ENCODE measurements around the gene PDZK1IP1. TPM values are rescaled to one million over a fixed set of nuclear protein-coding genes. Genes with fewer than 3 reads are reported as not detected.
"Not testable (repeated sequence)": the region's sequence is repeated elsewhere in the genome, so short reads cannot be mapped to it uniquely, and the experiment has no call there.

Gene PDZK1IP1
- total RNA-seq, 1 donor from 2014 or later = not detected

DNA sequence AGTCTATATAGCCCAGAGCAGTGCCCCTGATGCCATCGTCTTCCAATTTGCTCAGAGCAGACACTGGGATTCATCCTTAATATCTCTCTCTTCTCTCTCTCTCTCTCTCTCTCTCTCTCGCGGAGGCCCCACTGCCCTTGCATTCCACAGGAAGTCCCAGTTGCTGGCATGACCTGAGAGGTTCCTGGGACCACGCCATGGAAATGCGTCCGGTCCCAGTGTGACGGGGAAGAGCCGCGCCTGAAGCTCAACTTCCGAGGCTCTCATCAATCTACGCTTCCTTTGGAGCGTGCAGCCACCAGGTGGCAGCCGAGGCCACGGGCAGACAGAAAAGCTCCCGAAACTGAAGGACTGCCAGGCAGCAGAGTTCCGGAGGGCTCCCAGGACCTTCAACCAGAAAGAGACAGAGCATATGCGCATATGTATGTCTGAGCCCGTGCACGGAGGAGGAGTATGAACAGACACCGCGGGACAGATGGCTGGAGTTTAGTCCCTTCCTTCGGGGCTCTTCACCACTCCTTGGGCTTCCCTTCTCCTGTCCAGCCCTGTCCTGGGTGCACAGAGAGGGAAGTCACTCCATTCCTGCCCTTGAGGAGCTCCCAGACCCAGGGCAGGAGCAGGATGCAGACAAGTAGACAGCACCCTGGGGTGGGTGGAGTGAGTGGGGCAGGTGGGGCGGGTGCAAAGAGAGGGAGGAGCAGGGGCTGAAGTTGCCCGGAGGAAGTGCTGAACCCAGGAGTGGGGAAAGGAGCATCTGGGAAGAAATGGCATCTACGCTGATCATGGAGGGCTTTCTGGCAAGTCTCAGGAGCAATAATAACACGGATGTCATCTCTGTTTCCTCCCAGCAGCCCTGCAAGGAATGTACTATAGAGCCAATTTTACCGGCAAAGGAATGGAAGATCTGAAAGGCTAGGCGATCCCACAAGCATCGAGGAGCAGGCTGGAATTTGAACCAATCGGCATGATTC lies 10.5 kb downstream of the PDZK1IP1 start:
- H3K4me3 Mint-ChIP-seq (ENCODE audit: low read depth) = peak overlapping the region; percentile 88
- peaks cover 11% of the 10 kb centered on the region for H3K4me1 Mint-ChIP-seq (ENCODE audit: low read depth)
- no peaks in the 10 kb centered on the region for H3K36me3 Mint-ChIP-seq (ENCODE audit: low read depth)
- H3K27me3 Mint-ChIP-seq (ENCODE audit: low read depth) = peaks cover 12% of the 10 kb centered on the region
- intact Hi-C loops (cut with micrococcal nuclease) = loop anchor here (5.0 to 10.0 kb wide), 2 partner anchors 83 to 255 kb away; partner anchors contain the start of gene FOXD2
- DNase-seq (ENCODE audit: low spot score) = peak; percentile 78
- H3K9me3 Mint-ChIP-seq = no peaks in the 10 kb centered on the region
- H3K27ac Mint-ChIP-seq = peak overlapping the region; percentile 86

DNA sequence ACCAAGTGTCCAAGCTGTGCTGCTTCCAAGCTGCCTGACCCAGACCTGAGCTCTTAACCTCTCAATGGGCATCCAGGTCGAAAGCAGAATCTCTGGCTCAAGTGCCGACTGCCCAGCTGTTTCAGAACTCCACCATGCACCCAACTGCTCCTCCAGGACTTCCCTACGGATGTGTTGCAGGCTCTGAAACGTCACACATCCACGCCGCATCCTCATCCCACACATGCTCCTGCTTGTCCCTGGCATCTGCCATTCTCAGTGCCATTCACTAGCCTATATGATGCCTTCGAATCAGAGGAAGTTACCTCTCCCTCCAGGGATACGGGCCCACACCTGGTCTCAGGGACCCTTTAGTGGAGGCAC lies 11.2 kb downstream of the PDZK1IP1 start:
- Mint-ChIP-seq H3K27ac (no peak overlapping the region), H3K36me3 (ENCODE audit: low read depth) (no peaks in the 10 kb centered on the region), H3K27me3 (ENCODE audit: low read depth) (peaks cover 12% of the 10 kb centered on the region), H3K9me3 (no peaks in the 10 kb centered on the region), H3K4me1 (ENCODE audit: low read depth) (peaks cover 11% of the 10 kb centered on the region), H3K4me3 (ENCODE audit: low read depth) (peak overlapping the region; percentile 88)
- no peak for DNase-seq (ENCODE audit: low spot score)
- intact Hi-C loops (cut with micrococcal nuclease) = loop anchor here (5.0 to 10.0 kb wide), 2 partner anchors 84 to 256 kb away; partner anchors contain the start of gene FOXD2

- Mint-ChIP-seq H3K36me3 (ENCODE audit: low read depth) (no peaks in the 10 kb centered on the region), H3K27ac (no peak overlapping the region), H3K27me3 (ENCODE audit: low read depth) (peaks cover 12% of the 10 kb centered on the region), H3K9me3 (no peaks in the 10 kb centered on the region), H3K4me3 (ENCODE audit: low read depth) (no peak overlapping the region), H3K4me1 (ENCODE audit: low read depth) (peaks cover 11% of the 10 kb centered on the region)
- intact Hi-C loops (cut with micrococcal nuclease) = loop anchor here (5.0 to 10.0 kb wide), 2 partner anchors 84 to 257 kb away; partner anchors contain the start of gene FOXD2
- no peak for DNase-seq (ENCODE audit: low spot score)
These were observed 11.8 kb downstream of the PDZK1IP1 start for GRCh38 chr1:47178020-47178419.

- Mint-ChIP-seq H3K9me3 (no peaks in the 10 kb centered on the region), H3K4me1 (ENCODE audit: low read depth) (peaks cover 11% of the 10 kb centered on the region), H3K4me3 (ENCODE audit: low read depth) (no peak overlapping the region), H3K36me3 (ENCODE audit: low read depth) (no peaks in the 10 kb centered on the region), H3K27me3 (ENCODE audit: low read depth) (peaks cover 7% of the 10 kb centered on the region), H3K27ac (no peak overlapping the region)
- peak; percentile 33 for DNase-seq (ENCODE audit: low spot score)
- intact Hi-C loops (cut with micrococcal nuclease) = loop anchor here (5.0 to 10.0 kb wide), 2 partner anchors 87 to 259 kb away; partner anchors contain the start of gene FOXD2
These were observed 14.5 kb downstream of the PDZK1IP1 start for GRCh38 chr1:47175227-47175934.

DNA sequence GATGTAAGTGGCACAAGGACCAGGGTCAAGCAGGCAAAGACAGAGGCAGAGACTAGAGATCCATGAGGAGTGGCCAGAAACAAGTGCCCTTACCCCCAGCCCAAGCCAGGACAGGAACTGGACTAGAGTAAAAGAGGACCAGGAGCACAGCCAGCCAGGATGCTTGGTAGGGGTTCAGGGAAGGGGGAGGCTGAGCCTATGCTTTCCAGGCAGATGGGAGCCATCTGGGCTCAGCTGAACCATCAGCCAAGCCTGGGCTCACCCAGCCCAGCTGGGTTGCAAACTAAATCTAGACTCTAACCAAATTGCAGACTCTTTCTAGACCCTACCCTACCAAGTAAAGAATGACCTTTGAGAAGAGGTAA lies 15.2 kb downstream of the PDZK1IP1 start:
- intact Hi-C loops (cut with micrococcal nuclease) = loop anchor here (5.0 to 10.0 kb wide), 2 partner anchors 88 to 260 kb away; partner anchors contain the start of gene FOXD2
- Mint-ChIP-seq H3K27me3 (ENCODE audit: low read depth) (peaks cover 5% of the 10 kb centered on the region), H3K27ac (no peak overlapping the region), H3K36me3 (ENCODE audit: low read depth) (no peaks in the 10 kb centered on the region), H3K4me3 (ENCODE audit: low read depth) (no peak overlapping the region), H3K9me3 (no peaks in the 10 kb centered on the region), H3K4me1 (ENCODE audit: low read depth) (peaks cover 9% of the 10 kb centered on the region)
- no peak for DNase-seq (ENCODE audit: low spot score)

DNA sequence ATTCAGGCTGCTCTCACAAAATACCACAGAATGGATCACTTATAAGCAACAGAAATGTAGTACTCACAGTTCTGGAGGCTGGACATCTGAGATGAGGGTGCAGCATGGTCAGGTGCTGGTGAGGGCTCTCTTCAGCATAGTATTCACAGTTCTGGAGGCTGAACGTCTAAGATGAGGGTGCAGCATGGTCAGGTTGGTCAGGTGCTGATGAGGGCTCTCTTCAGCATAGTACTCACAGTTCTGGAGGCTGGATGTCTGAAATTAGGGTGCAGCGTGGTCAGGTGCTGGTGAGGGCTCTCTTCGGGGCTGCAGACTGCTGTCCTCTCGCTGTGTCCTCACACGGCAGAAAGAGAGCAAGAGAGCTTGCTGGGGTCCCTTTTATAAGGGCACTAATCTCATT lies 17.1 kb downstream of the PDZK1IP1 start:
- H3K4me1 Mint-ChIP-seq (ENCODE audit: low read depth) = no peaks in the 10 kb centered on the region
- no peaks in the 10 kb centered on the region for H3K9me3 Mint-ChIP-seq
- no peaks in the 10 kb centered on the region for H3K36me3 Mint-ChIP-seq (ENCODE audit: low read depth)
- H3K27ac Mint-ChIP-seq = no peak overlapping the region
- no peak for DNase-seq (ENCODE audit: low spot score)
- no peak overlapping the region for H3K4me3 Mint-ChIP-seq (ENCODE audit: low read depth)
- intact Hi-C loops (cut with micrococcal nuclease) = loop anchor here (10.0 kb wide), 1 partner anchor 262 kb away; the partner anchor contains the start of gene FOXD2
- no peaks in the 10 kb centered on the region for H3K27me3 Mint-ChIP-seq (ENCODE audit: low read depth)

DNA sequence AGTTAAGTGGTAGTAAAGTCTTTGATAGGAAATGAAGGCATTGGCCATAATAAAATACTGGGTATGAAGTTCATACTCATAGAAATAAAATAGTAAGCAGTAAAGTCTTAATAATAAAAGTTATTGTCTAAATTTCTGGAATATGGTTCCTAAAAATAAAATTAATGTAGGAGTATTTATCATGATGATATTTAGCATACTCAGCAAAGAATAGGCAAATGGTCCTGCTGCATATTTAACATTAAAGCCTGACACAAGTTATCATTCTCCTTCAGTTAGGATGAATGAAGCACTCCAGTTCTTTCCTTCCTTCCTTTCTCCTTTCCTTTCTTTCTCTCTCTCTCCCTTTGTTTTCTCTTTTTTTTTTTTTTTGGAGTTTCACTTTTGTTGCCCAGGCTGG lies 25.3 kb downstream of the PDZK1IP1 start:
- Mint-ChIP-seq H3K9me3 (no peaks in the 10 kb centered on the region), H3K4me3 (ENCODE audit: low read depth) (no peak overlapping the region), H3K27me3 (ENCODE audit: low read depth) (peaks cover 13% of the 10 kb centered on the region), H3K27ac (no peak overlapping the region), H3K4me1 (ENCODE audit: low read depth) (no peaks in the 10 kb centered on the region), H3K36me3 (ENCODE audit: low read depth) (no peaks in the 10 kb centered on the region)
- DNase-seq (ENCODE audit: low spot score) = no peak
- intact Hi-C loops (cut with micrococcal nuclease) = no loop called here

GRCh38 chr1:47161298-47162040 lies 28.4 kb downstream of the PDZK1IP1 start:
- Mint-ChIP-seq H3K4me3 (ENCODE audit: low read depth) (no peak overlapping the region), H3K9me3 (no peaks in the 10 kb centered on the region), H3K36me3 (ENCODE audit: low read depth) (no peaks in the 10 kb centered on the region), H3K27ac (no peak overlapping the region), H3K4me1 (ENCODE audit: low read depth) (no peaks in the 10 kb centered on the region), H3K27me3 (ENCODE audit: low read depth) (peaks cover 11% of the 10 kb centered on the region)
- no peak for DNase-seq (ENCODE audit: low spot score)
- intact Hi-C loops (cut with micrococcal nuclease) = no loop called here

DNA sequence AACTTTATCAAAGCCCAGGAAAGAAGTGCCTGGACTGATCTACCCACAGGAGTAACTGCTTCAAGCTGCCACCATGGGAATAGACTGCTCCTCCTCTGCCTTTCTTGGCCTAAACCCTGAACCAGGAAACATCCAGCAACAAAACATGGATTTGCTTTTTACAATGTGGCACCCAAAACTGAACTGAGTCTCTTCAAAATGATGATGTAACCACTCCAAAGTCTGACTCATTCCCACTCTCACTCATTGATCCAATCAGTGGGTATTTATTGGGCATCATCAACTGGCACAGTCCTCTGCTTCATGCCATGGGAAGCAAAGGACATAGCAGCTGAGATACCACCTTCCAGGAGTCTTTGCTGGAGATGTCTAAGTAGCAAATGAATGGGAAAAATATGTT lies 29.1 kb downstream of the PDZK1IP1 start:
- no peaks in the 10 kb centered on the region for H3K4me1 Mint-ChIP-seq (ENCODE audit: low read depth)
- DNase-seq (ENCODE audit: low spot score) = no peak
- intact Hi-C loops (cut with micrococcal nuclease) = no loop called here
- H3K36me3 Mint-ChIP-seq (ENCODE audit: low read depth) = no peaks in the 10 kb centered on the region
- H3K27me3 Mint-ChIP-seq (ENCODE audit: low read depth) = peaks cover 13% of the 10 kb centered on the region
- H3K9me3 Mint-ChIP-seq = no peaks in the 10 kb centered on the region
- H3K4me3 Mint-ChIP-seq (ENCODE audit: low read depth) = no peak overlapping the region
- H3K27ac Mint-ChIP-seq = no peak overlapping the region

GRCh38 chr1:47157957-47158356 lies 31.9 kb downstream of the PDZK1IP1 start:
- H3K36me3 Mint-ChIP-seq (ENCODE audit: low read depth); H3K9me3 Mint-ChIP-seq; H3K4me1 Mint-ChIP-seq (ENCODE audit: low read depth); DNase-seq (ENCODE audit: low spot score); intact Hi-C loops (cut with micrococcal nuclease); H3K27ac Mint-ChIP-seq; H3K4me3 Mint-ChIP-seq (ENCODE audit: low read depth): not testable (repeated sequence)
- H3K27me3 Mint-ChIP-seq (ENCODE audit: low read depth) = peaks cover 13% of the 10 kb centered on the region

- H3K9me3 Mint-ChIP-seq; H3K27me3 Mint-ChIP-seq (ENCODE audit: low read depth); H3K27ac Mint-ChIP-seq; DNase-seq (ENCODE audit: low spot score); H3K36me3 Mint-ChIP-seq (ENCODE audit: low read depth); H3K4me1 Mint-ChIP-seq (ENCODE audit: low read depth); H3K4me3 Mint-ChIP-seq (ENCODE audit: low read depth); intact Hi-C loops (cut with micrococcal nuclease): not testable (repeated sequence)
These were observed 33.4 kb downstream of the PDZK1IP1 start for GRCh38 chr1:47156457-47156856.

GRCh38 chr1:47149162-47149561 lies 40.7 kb downstream of the PDZK1IP1 start:
- H3K4me1 Mint-ChIP-seq (ENCODE audit: low read depth); DNase-seq (ENCODE audit: low spot score); H3K27me3 Mint-ChIP-seq (ENCODE audit: low read depth); H3K4me3 Mint-ChIP-seq (ENCODE audit: low read depth); H3K9me3 Mint-ChIP-seq; intact Hi-C loops (cut with micrococcal nuclease); H3K27ac Mint-ChIP-seq; H3K36me3 Mint-ChIP-seq (ENCODE audit: low read depth): not testable (repeated sequence)

Measured in activated T-helper 2 cell treated with anti-CD3 and anti-CD28 coated beads, Interferon-gamma antibody, Interleukin-2, Interleukin-4, amounts not matched to agents 10 μg/mL and 5 μg/mL and 100 μg/mL, durations not matched to agents 14 hours and 24 hours and 36 hours (primary cell).